ENCODE results near the gene ARSJ.

Gene ARSJ

GRCh38 chr4:113982181-113982580 is 2.7 kb upstream of the ARSJ start:
- no peak for DNase-seq

- DNase-seq, result no peak
These were observed 2.1 kb upstream of the ARSJ start for GRCh38 chr4:113981591-113981990.

GRCh38 chr4:113979905-113980615 is 613 bp upstream of the ARSJ start:
- DNase-seq, result no peak

- DNase-seq, result no peak
These were observed 793 bp downstream of the ARSJ start for GRCh38 chr4:113978561-113979147.

- no peak for DNase-seq
These were observed 1.3 kb downstream of the ARSJ start for GRCh38 chr4:113978105-113978504.

GRCh38 chr4:113977526-113977855 is 2.0 kb downstream of the ARSJ start:
- DNase-seq, result no peak

GRCh38 chr4:113976741-113977525 is 2.5 kb downstream of the ARSJ start:
- DNase-seq, result no peak

- no peak for DNase-seq
These were observed 3.9 kb downstream of the ARSJ start for GRCh38 chr4:113975578-113975977.

GRCh38 chr4:113974467-113974866 is 5.0 kb downstream of the ARSJ start:
- no peak for DNase-seq

GRCh38 chr4:113973345-113973744 is 6.1 kb downstream of the ARSJ start:
- no peak for DNase-seq

- no peak for DNase-seq
These were observed 6.7 kb downstream of the ARSJ start for GRCh38 chr4:113972781-113973180.

GRCh38 chr4:113971706-113972360 is 7.6 kb downstream of the ARSJ start:
- DNase-seq, result no peak

- DNase-seq, result no peak
These were observed 9.6 kb downstream of the ARSJ start for GRCh38 chr4:113969709-113970334.

GRCh38 chr4:113968473-113968872 is 11.0 kb downstream of the ARSJ start:
- DNase-seq, result no peak

- DNase-seq, result no peak
These were observed 11.8 kb downstream of the ARSJ start for GRCh38 chr4:113967687-113968086.

- no peak for DNase-seq
These were observed 16.7 kb downstream of the ARSJ start for GRCh38 chr4:113962719-113963265.

GRCh38 chr4:113962016-113962347 is 17.5 kb downstream of the ARSJ start:
- no peak for DNase-seq

- no peak for DNase-seq
These were observed 18.6 kb downstream of the ARSJ start for GRCh38 chr4:113960684-113961321.

- DNase-seq, result no peak
These were observed 19.9 kb downstream of the ARSJ start for GRCh38 chr4:113959539-113959937.

- DNase-seq, result peak; percentile 13
These were observed 20.5 kb downstream of the ARSJ start for GRCh38 chr4:113958766-113959538.

- DNase-seq, result no peak
These were observed 21.5 kb downstream of the ARSJ start for GRCh38 chr4:113957956-113958355.

GRCh38 chr4:113955948-113956347 is 23.5 kb downstream of the ARSJ start:
- DNase-seq, result no peak
